Peyer's patch (tissue), 4 donors: ENCODE results near the gene TBC1D25.

Source experiments
- POLR2A ChIP-seq, 2 donors: fragments of 450-650 bp; IDR thresholded peaks; one replicate each; pipeline ENCODE4 v1.5.1; 2017; ENCODE audit warnings: antibody characterized with exemption in 2 of 2, mild to moderate bottlenecking in 2 of 2, moderate library complexity in 2 of 2
- TF ChIP-seq, protein P1 (sequence below), 6 experiments: fragments of 450-650 bp in 4 of 6; fragments of 200-600 bp in 2 of 6; sonication (generic) in 1 of 6; IDR thresholded peaks; one replicate each; pipeline ENCODE4 v1.5.1; 2017 to 2019; ENCODE audit warnings: antibody characterized with exemption in 6 of 6, mild to moderate bottlenecking in 3 of 6, moderate library complexity in 1 of 6

DNA sequence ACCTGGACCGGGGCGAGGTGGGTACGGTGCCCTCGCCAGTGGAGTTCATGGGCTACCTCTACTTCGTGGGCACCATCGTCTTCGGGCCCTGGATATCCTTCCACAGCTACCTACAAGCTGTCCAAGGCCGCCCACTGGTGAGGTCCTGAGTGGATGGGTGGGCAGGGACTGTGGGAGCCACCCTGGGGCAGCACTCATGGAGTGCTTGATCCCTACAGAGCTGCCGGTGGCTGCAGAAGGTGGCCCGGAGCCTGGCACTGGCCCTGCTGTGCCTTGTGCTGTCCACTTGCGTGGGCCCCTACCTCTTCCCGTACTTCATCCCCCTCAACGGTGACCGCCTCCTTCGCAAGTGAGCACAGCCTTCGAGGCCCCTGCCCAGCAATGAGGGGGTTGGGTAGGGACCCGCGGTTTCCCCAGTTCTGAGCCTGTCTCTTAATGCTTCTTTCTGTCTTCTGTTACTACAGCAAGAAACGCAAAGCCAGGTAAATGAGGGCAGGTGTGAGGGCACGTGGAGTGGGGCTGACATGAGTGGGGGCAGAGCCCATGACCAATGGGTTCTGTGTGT, 27.1 kb upstream of the TBC1D25 start:
- TF ChIP-seq, protein P1, sequence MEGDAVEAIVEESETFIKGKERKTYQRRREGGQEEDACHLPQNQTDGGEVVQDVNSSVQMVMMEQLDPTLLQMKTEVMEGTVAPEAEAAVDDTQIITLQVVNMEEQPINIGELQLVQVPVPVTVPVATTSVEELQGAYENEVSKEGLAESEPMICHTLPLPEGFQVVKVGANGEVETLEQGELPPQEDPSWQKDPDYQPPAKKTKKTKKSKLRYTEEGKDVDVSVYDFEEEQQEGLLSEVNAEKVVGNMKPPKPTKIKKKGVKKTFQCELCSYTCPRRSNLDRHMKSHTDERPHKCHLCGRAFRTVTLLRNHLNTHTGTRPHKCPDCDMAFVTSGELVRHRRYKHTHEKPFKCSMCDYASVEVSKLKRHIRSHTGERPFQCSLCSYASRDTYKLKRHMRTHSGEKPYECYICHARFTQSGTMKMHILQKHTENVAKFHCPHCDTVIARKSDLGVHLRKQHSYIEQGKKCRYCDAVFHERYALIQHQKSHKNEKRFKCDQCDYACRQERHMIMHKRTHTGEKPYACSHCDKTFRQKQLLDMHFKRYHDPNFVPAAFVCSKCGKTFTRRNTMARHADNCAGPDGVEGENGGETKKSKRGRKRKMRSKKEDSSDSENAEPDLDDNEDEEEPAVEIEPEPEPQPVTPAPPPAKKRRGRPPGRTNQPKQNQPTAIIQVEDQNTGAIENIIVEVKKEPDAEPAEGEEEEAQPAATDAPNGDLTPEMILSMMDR (IDR thresholded peaks at IDR 0.05) = no peak
- TF ChIP-seq POLR2A (IDR thresholded peaks at IDR 0.05) = no peak
